H1 (cell line): Measurements from ENCODE around the gene ANKRD50. TPM values are rescaled to one million over a fixed set of nuclear protein-coding genes. Genes with fewer than 3 reads are reported as not detected.

Experiments
- CTCF ChIA-PET: fragments of 300-600 bp; sonication (Branson Sonifier 250); formaldehyde crosslinking; loops from one replicate; lab custom pipeline; 2021; ENCODE audit not compliant: partially characterized antibody; lab: Charles Lee
- POLR2A ChIA-PET: fragments of 300-600 bp; sonication (Branson Sonifier 250); formaldehyde crosslinking; loops from one replicate; lab custom pipeline; 2021; ENCODE audit warnings: inconsistent platforms; ENCODE audit not compliant: partially characterized antibody; lab: Charles Lee
- DNase-seq, 2 experiments: peaks; one replicate each; pipeline versions ENCODE4 v3.0.0 to v3.0.0-alpha.2; 2010 to 2022; ENCODE audit warnings: low spot score in 2 of 2, low read depth in 1 of 2, mixed read lengths in 1 of 2
- FAIRE-seq: peaks from 2 replicates; lab custom pipeline; 2011; peaks lifted over from hg19 to GRCh38; lab: Jason Lieb, UNC
- H2AFZ ChIP-seq: 2 replicates; pipeline ENCODE4 v1.8.1; 2012; ENCODE audit warnings: low read length, inconsistent platforms
- H2AK5ac ChIP-seq: 2 replicates; pipeline ENCODE4 v1.6.1; 2013; ENCODE audit warnings: low read depth, low read length
- H2BK120ac ChIP-seq: replicated peaks from 2 replicates; pipeline ENCODE3; 2013; ENCODE audit warnings: low read depth, low read length, inconsistent platforms
- H2BK12ac ChIP-seq: 2 replicates; pipeline ENCODE4 v1.6.1; 2013; ENCODE audit warnings: low read depth, low read length
- H2BK15ac ChIP-seq: 2 replicates; pipeline ENCODE4 v1.6.1; 2013; ENCODE audit warnings: low read length
- H2BK20ac ChIP-seq: 2 replicates; pipeline ENCODE4 v1.6.1; 2013; ENCODE audit warnings: low read length
- H2BK5ac ChIP-seq: 2 replicates; pipeline ENCODE4 v1.6.1; 2013; ENCODE audit warnings: low read depth, low read length
- H3K14ac ChIP-seq: 2 replicates; pipeline ENCODE4 v1.6.1; 2013; ENCODE audit warnings: inconsistent platforms; ENCODE audit not compliant: insufficient read length
- H3K18ac ChIP-seq: 2 replicates; pipeline ENCODE4 v1.6.1; 2013; ENCODE audit warnings: low read length; ENCODE audit errors: extremely low read depth
- H3K23ac ChIP-seq: 2 replicates; pipeline ENCODE4 v1.6.1; 2013; ENCODE audit warnings: inconsistent platforms; ENCODE audit not compliant: insufficient read length
- H3K23me2 ChIP-seq: 2 replicates; pipeline ENCODE4 v1.6.1; 2013; ENCODE audit warnings: low read depth, low read length
- H3K27ac ChIP-seq: 2 replicates; pipeline ENCODE4 v1.6.1; 2011; ENCODE audit warnings: low read depth, low read length, inconsistent platforms
- H3K27me3 ChIP-seq, 4 experiments: replicated peaks in 1 of 4; 1 replicate in 1 of 4; 2 replicates in 3 of 4; pipeline versions ENCODE4 v1.6.1 to v1.8.1; 2011 to 2013; ENCODE audit warnings: low read length in 3 of 4, mild to moderate bottlenecking in 3 of 4, inconsistent platforms in 2 of 4, mixed read lengths in 2 of 4, moderate library complexity in 1 of 4; ENCODE audit not compliant: control insufficient read depth in 3 of 4, insufficient read depth in 3 of 4; ENCODE audit errors: extremely low read depth in 1 of 4
- H3K36me3 ChIP-seq, 4 experiments: 2 replicates each; pipeline versions ENCODE4 v1.6.1 to v1.8.1; 2011 to 2013; ENCODE audit warnings: mild to moderate bottlenecking in 4 of 4, low read length in 3 of 4, moderate library complexity in 2 of 4, control low read depth in 1 of 4, inconsistent platforms in 1 of 4; ENCODE audit not compliant: insufficient read depth in 4 of 4, control insufficient read depth in 2 of 4
- H3K4ac ChIP-seq: replicated peaks from 2 replicates; pipeline ENCODE3; 2013; ENCODE audit warnings: low read length, low read depth, mixed read lengths, inconsistent platforms; ENCODE audit not compliant: insufficient read length
- H3K4me1 ChIP-seq, 4 experiments: replicated peaks in 1 of 4; 1 replicate in 1 of 4; 2 replicates in 3 of 4; pipeline versions ENCODE4 v1.6.1 to v1.8.1; 2011 to 2013; ENCODE audit warnings: low read length in 3 of 4, inconsistent platforms in 2 of 4, mixed read lengths in 1 of 4; ENCODE audit not compliant: insufficient read depth in 4 of 4, control insufficient read depth in 3 of 4
- H3K4me2 ChIP-seq, 2 experiments: 2 replicates each; pipeline versions ENCODE4 v1.6.1 to v1.8.1; 2011 to 2013; ENCODE audit warnings: low read depth in 2 of 2, low read length in 2 of 2, control low read depth in 1 of 2, inconsistent platforms in 1 of 2, mild to moderate bottlenecking in 1 of 2; ENCODE audit not compliant: insufficient read depth in 1 of 2
- H3K4me3 ChIP-seq, 4 experiments: fragments of 200-600, 300-600 bp in 1 of 4; sonication (generic), shearing (Covaris generic), sonication (Bioruptor Twin) in 1 of 4; 2 replicates each; pipeline versions ENCODE4 v1.5.1 to v1.8.1; 2011 to 2016; ENCODE audit warnings: low read length in 4 of 4, low read depth in 3 of 4, control low read depth in 2 of 4, inconsistent platforms in 2 of 4, mild to moderate bottlenecking in 2 of 4, mixed read lengths in 1 of 4, moderate library complexity in 1 of 4; ENCODE audit not compliant: insufficient read depth in 2 of 4; ENCODE audit errors: extremely low read depth in 1 of 4
- H3K56ac ChIP-seq: replicated peaks from 2 replicates; pipeline ENCODE3; 2013; ENCODE audit warnings: low read depth, mild to moderate bottlenecking, mixed read lengths, low read length, inconsistent platforms; ENCODE audit not compliant: insufficient read length
- H3K79me1 ChIP-seq: 2 replicates; pipeline ENCODE4 v1.6.1; 2013; ENCODE audit warnings: low read depth, low read length, control low read depth
- H3K79me2 ChIP-seq, 2 experiments: 2 replicates each; pipeline versions ENCODE4 v1.6.1 to v1.8.1; 2012 to 2013; ENCODE audit warnings: low read length in 2 of 2, mild to moderate bottlenecking in 2 of 2, inconsistent platforms in 1 of 2; ENCODE audit not compliant: insufficient read depth in 2 of 2, control insufficient read depth in 1 of 2
- H3K9ac ChIP-seq, 4 experiments: replicated peaks in 1 of 4; 1 replicate in 1 of 4; 2 replicates in 3 of 4; pipeline versions ENCODE4 v1.6.1 to v1.8.1; 2011 to 2013; ENCODE audit warnings: low read depth in 3 of 4, low read length in 3 of 4, control low read depth in 2 of 4, mild to moderate bottlenecking in 2 of 4, moderate library complexity in 2 of 4, inconsistent platforms in 1 of 4; ENCODE audit errors: extremely low read depth in 1 of 4
- H3K9me3 ChIP-seq, 2 experiments: 2 replicates each; pipeline versions ENCODE4 v1.6.1 to v1.8.1; 2012 to 2013; ENCODE audit warnings: mild to moderate bottlenecking in 2 of 2, moderate library complexity in 2 of 2, control low read depth in 1 of 2, inconsistent platforms in 1 of 2, low read depth in 1 of 2, low read length in 1 of 2, mixed read lengths in 1 of 2; ENCODE audit not compliant: insufficient read depth in 2 of 2
- H4K20me1 ChIP-seq, 2 experiments: replicated peaks in 1 of 2; 2 replicates each; pipeline versions ENCODE3 to v1.8.1; 2011 to 2013; ENCODE audit warnings: inconsistent platforms in 2 of 2, low read length in 2 of 2, mild to moderate bottlenecking in 1 of 2; ENCODE audit not compliant: insufficient read depth in 2 of 2, control insufficient read depth in 1 of 2
- H4K5ac ChIP-seq: 2 replicates; pipeline ENCODE4 v1.6.1; 2013; ENCODE audit warnings: low read length, low read depth, mixed read lengths, inconsistent platforms; ENCODE audit not compliant: insufficient read length
- H4K8ac ChIP-seq: 2 replicates; pipeline ENCODE4 v1.8.0; 2013; ENCODE audit warnings: mild to moderate bottlenecking, moderate library complexity, low read length, inconsistent platforms; ENCODE audit not compliant: insufficient read depth; ENCODE audit errors: extremely low read depth
- H4K91ac ChIP-seq: replicated peaks from 2 replicates; pipeline ENCODE3; 2013; ENCODE audit warnings: low read length, mixed read lengths, inconsistent platforms; ENCODE audit not compliant: insufficient read length
- BCL11A ChIP-seq, 2 experiments: IDR thresholded peaks; one replicate each; pipeline ENCODE4 v1.6.1; 2011; ENCODE audit warnings: low read depth in 2 of 2, low read length in 2 of 2, mild to moderate bottlenecking in 2 of 2
- HDAC6 ChIP-seq: IDR thresholded peaks from one replicate; pipeline ENCODE4 v1.7.1; 2012; ENCODE audit warnings: low read depth, mild to moderate bottlenecking, inconsistent platforms, low read length, moderate library complexity
- PHF8 ChIP-seq: fragments of 200-600 bp; sonication (generic); conservative IDR thresholded peaks from 2 replicates; pipeline ENCODE4 v1.7.1; 2012; ENCODE audit warnings: low read depth, mild to moderate bottlenecking, inconsistent platforms, low read length, moderate library complexity
- POLR2AphosphoS5 ChIP-seq: IDR thresholded peaks from 2 replicates; pipeline ENCODE4 v1.6.1; 2011; ENCODE audit warnings: low read depth, low read length
- WGBS, 2 experiments: shearing (Covaris generic) in 1 of 2; methylation state at CpG; one replicate each; pipeline versions ENCODE4 v1.1.6 to v1.1.7; 2013 to 2015; ENCODE audit warnings: low lambda C conversion rate in 2 of 2, mixed read lengths in 2 of 2, inconsistent platforms in 1 of 2, low coverage in 1 of 2, missing lambda C conversion rate in 1 of 2; ENCODE audit not compliant: insufficient replicate concordance in 2 of 2, insufficient coverage in 1 of 2, insufficient read length in 1 of 2; ENCODE audit errors: extremely low coverage in 1 of 2, missing lambda C conversion rate in 1 of 2; 5-methylcytosine and 5-hydroxymethylcytosine counted together
- polyA plus RNA-seq, 7 experiments: library from polyadenylated mRNA; depleted of rRNA in 3 of 7; stranded (reverse) in 5 of 7; unstranded in 2 of 7; fragments of >200 nt in 5 of 7; fragments of 200-250 nt in 2 of 7; gene quantifications; 1 replicate in 5 of 7; 2 replicates in 1 of 7; 4 replicates in 1 of 7; pipeline versions ENCODE4 v1.2.1 to v1.2.3, GENCODE V29; 2011 to 2013; ENCODE audit warnings: missing spikeins in 2 of 7, mixed read lengths in 2 of 7
- total RNA-seq: library from RNA; stranded (reverse); fragmentation: NEBNext Ultra II Directional; extraction: Animal tissue kit (Norgen Biotek cat#: 25700); gene quantifications from 2 replicates; pipeline ENCODE4 v1.2.1, GENCODE V29; 2021

The ANKRD50 gene
- total and polyA plus RNA-seq, 2 of the 8 experiments (the other 6 are each of a cell fraction or from before 2014, with no cell fraction given): 8.5 to 25.0 TPM

GRCh38 chr4:124711471-124712371, 811 bp downstream of the ANKRD50 start:
- no peak for FAIRE-seq
- H2AFZ ChIP-seq: no peak overlapping the region; the same call in 1 of the 2 replicates
- POLR2A ChIA-PET: interaction anchor here (0.6 to 2.2 kb wide), 10 partner anchors 11 to 381 kb away, joined by 3 to 7 read pairs (median 4); no protein-coding TSS in a partner anchor
- TF ChIP-seq PHF8: 0 out of 2 replicates have a peak, but pooled peaks have one; percentile 48
- TF ChIP-seq HDAC6: no peak
- TF ChIP-seq POLR2AphosphoS5: peak; percentile 59
- TF ChIP-seq BCL11A (IDR thresholded peaks at IDR 0.05; ENCODE audit: low read depth in 2 of 2, low read length in 2 of 2): no peak

More at GRCh38 chr4:124711471-124712371, 811 bp downstream of the ANKRD50 start:
- H3K27me3 ChIP-seq: no peaks in the 10 kb centered on the region
- H2AK5ac ChIP-seq: no peak overlapping the region
- peak; percentile 38 to 80 for DNase-seq
- peaks cover 0 to 11% (median 0%) of the 10 kb centered on the region in 4 experiments; a peak in 1 of 8 replicates for H3K36me3 ChIP-seq
- H3K18ac ChIP-seq: peak overlapping the region; percentile 63; the same call in 1 of the 2 replicates
- H3K79me1 ChIP-seq: no peaks in the 10 kb centered on the region
- H3K23me2 ChIP-seq: peaks cover 7% of the 10 kb centered on the region
- no peak overlapping the region for H3K14ac ChIP-seq
- H3K9ac ChIP-seq: peak overlapping the region; percentile 72 to 88 (median 78)
- H2BK20ac ChIP-seq: no peak overlapping the region
- peaks cover 19 to 52% of the 10 kb centered on the region in 2 experiments; a peak in 3 of 4 replicates for H3K79me2 ChIP-seq
- no peak overlapping the region for H3K4ac ChIP-seq
- CTCF ChIA-PET: interaction anchor here (0.5 kb wide), 1 partner anchor 102 kb away, joined by 3 read pairs; no protein-coding TSS in a partner anchor
- peak overlapping the region; percentile 81; the same call in 1 of the 2 replicates for H4K8ac ChIP-seq
- H3K4me3 ChIP-seq: peak overlapping the region; percentile 82 to 94 (median 88)
- peaks cover 0 to 10% (median 4%) of the 10 kb centered on the region in 4 experiments; a peak in 4 of 7 replicates for H3K4me1 ChIP-seq
- H4K5ac ChIP-seq: peak overlapping the region; percentile 91
- H4K91ac ChIP-seq: no peak overlapping the region
- H3K4me2 ChIP-seq: peak overlapping the region; percentile 63 to 67
- peak overlapping the region; percentile 63 for H3K56ac ChIP-seq
- H3K23ac ChIP-seq: no peak overlapping the region
- H3K9me3 ChIP-seq: no peaks in the 10 kb centered on the region
- peak overlapping the region; percentile 82; the same call in 1 of the 2 replicates for H3K27ac ChIP-seq
- H2BK120ac ChIP-seq: no peak overlapping the region
- H2BK5ac ChIP-seq: peak overlapping the region; percentile 68; the same call in 1 of the 2 replicates
- H4K20me1 ChIP-seq: peaks cover 10 to 11% of the 10 kb centered on the region in 2 experiments
- 2% methylated on average over 30 of the region's 35 CpGs; no CpG with 5 or more reads in 1 of the 2 experiments for WGBS, 2 experiments
- H2BK12ac ChIP-seq: no peak overlapping the region; the same call in 1 of the 2 replicates
- no peak overlapping the region for H2BK15ac ChIP-seq
